ENCODE measurements around the gene SCARB2.

The SCARB2 gene

DNA sequence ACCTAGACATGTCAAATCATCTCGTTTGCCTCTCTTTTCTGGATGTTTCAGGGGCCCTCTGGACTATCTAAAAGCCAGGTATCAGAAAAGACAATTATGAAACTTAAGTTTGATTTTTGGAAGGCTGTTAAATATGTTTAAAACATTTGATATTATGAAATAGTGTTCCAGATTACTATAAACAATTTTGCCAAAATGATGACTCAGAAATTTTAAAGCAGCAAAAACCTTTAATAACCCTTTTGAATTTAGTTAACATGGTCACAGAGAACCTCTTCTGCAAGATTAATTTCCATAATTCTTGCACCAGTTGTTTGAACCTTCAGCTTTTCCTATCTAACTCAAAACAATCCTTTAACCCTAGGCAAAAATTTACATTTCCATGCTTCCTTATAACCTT lies 19.1 kb upstream of the SCARB2 start:
- TF ChIP-seq, protein P1, sequence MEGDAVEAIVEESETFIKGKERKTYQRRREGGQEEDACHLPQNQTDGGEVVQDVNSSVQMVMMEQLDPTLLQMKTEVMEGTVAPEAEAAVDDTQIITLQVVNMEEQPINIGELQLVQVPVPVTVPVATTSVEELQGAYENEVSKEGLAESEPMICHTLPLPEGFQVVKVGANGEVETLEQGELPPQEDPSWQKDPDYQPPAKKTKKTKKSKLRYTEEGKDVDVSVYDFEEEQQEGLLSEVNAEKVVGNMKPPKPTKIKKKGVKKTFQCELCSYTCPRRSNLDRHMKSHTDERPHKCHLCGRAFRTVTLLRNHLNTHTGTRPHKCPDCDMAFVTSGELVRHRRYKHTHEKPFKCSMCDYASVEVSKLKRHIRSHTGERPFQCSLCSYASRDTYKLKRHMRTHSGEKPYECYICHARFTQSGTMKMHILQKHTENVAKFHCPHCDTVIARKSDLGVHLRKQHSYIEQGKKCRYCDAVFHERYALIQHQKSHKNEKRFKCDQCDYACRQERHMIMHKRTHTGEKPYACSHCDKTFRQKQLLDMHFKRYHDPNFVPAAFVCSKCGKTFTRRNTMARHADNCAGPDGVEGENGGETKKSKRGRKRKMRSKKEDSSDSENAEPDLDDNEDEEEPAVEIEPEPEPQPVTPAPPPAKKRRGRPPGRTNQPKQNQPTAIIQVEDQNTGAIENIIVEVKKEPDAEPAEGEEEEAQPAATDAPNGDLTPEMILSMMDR (IDR thresholded peaks at IDR 0.05; ENCODE audit: low read depth, low read length): no peak
- no peak overlapping the region for H3K4me3 ChIP-seq (ENCODE audit: low read depth, low read length)

DNA sequence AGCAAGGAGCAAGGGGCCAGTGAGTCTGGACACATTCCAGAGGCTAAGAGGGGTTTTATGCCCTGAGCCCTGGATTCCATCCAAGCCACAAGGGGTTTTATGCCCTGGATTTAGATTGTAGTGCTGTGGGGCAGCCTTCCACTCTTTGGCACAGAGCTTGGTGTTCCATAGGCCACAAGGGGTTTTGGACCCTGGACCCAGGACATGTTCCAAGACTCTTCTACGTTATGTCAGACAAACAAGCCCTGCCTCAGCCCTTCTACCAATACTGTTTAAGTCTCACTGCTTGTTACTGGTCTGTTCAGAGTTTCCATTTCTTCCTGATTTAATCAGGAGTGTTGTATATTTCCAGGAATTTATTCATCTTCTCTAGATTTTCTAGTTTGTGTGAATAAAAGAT lies 12.8 kb upstream of the SCARB2 start:
- TF ChIP-seq, protein P1 (IDR thresholded peaks at IDR 0.05; ENCODE audit: low read depth, low read length): no peak
- no peak overlapping the region for H3K4me3 ChIP-seq (ENCODE audit: low read depth, low read length)

DNA sequence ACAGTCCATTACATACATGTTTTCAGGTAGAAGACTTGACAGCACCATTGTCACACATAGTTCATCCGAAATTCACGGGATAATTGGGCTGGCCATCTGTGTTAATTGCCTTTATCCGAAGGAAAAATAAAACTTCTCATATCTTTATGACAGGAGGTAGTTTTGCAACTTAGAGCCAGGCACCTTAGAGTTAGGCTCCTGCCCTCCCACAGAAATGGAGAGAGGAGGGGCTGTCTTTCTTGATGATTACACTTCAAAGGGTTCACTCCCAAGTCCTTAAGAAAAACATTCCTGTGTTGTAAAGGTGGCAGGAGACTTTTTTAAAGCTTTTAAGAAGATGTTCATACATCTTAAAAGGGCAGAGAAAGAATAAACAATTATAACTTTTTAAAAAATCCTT lies 10.5 kb upstream of the SCARB2 start:
- no peak overlapping the region for H3K4me3 ChIP-seq (ENCODE audit: low read depth, low read length)
- TF ChIP-seq, protein P1 (IDR thresholded peaks at IDR 0.05; ENCODE audit: low read depth, low read length): no peak

DNA sequence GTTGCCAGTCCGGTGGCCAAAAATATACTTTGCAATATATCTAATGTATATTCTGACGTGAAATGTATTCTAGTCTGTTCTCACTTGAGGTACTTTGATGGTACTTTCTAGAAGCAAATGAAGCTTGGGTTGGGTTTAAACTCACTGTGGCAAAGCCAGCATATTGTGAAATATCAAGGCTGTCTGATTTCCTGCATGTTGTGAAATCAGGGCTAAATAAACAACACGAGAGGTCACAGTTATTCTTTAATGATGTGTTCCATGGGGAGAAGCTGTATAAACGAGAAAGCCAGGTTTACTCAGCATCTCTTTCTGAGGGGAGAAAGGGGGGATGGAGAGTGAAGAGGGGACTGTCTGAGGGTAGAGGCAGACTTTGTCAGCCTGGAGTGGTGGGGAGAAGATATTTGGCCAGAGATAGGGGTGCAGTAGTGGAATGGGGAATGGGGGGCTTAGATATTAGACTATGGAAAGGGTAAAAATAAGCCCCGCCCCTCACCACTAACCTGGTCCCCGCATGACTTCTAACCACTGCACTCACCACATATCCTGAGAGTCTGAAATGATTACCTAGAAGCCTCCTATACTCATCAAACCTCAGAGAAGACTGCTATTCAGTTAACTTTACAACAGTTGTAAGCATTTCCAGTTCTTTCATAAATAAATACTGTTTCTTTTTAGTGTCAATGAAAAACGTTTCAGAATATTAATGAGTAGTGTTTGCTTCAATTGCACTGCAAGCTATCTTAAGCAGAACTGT lies 5.9 kb upstream of the SCARB2 start:
- no peak overlapping the region for H3K4me3 ChIP-seq (ENCODE audit: low read depth, low read length)
- TF ChIP-seq, protein P1 (IDR thresholded peaks at IDR 0.05; ENCODE audit: low read depth, low read length): no peak

DNA sequence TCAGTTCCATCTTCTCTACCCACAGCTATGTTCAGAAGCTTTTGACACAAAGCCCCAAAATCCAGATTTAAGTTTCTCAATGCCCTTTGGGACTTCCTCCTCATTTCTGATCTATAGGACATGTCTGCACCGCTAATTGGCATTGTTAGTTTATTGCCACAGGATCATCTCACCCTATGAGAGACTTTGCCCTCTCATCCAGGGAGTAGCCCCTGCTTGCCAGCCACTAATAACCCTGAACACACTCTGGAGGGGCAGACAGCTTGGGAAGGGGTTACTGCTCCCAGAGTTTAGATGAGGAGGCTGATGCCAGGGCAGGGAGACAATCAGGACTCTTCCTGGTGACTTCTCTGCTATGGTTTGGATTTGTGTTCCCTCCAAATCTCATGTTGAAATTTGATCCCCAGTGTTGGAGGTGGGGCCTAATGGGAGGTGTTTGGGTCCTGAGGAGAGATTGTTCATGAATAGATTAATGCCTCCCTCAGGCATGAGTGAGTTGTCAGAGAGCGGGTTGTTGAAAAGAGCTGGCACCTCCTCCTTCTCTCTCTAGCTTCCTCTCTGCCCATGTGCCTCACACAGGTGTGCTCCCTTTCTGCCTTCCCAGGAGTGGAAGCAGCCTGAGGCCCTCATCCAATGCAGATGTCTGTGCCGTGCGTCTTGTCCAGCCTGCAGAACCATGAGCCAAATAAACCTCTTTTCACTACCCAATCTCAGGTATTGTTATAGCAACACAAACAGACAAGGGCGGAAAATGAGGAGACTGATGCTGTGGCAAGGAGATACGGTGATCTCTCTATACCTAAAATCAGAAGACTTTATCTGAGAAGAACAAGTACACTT lies 3.6 kb upstream of the SCARB2 start:
- H3K4me3 ChIP-seq (ENCODE audit: low read depth, low read length): no peak overlapping the region
- TF ChIP-seq, protein P1 (IDR thresholded peaks at IDR 0.05; ENCODE audit: low read depth, low read length): no peak

DNA sequence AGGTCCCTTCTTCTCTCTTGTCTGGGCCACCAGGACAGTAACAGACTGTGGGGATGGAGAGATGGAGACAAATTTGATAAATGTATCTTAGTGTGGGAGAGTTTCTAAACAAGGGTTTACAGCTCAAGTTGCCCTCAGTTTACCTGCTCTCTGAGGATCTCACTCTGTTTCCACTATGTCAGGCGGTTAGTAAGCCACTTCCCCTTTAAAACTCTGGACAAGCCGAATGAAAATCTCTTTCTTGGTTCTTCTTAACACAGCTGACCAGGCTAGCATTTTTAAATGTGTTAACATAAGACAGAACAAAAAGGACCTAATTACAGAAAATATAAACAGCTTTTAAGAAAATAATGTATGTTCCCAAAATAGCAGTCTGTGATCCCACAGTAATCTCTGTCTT lies 2.9 kb upstream of the SCARB2 start:
- TF ChIP-seq, protein P1 (IDR thresholded peaks at IDR 0.05; ENCODE audit: low read depth, low read length): no peak
- no peak overlapping the region for H3K4me3 ChIP-seq (ENCODE audit: low read depth, low read length)

DNA sequence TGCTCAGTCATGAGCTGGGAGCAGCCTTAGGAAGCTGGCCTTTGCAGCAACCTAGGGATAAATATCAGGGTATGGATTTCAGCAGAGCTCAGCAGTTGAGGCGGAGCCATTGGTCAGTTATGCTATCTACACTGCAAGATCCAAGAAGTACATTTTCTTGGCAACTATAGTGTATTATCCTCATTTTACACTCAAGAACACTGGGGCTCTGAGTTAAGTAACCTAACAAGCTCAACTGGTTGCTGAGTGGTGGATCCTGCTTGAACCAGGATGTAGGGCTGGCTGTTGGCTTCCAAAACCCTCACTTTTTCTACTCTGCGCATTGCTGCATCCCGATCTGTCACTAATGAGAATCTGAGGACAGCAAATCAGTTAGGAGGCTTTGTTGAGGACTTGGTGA lies 1.5 kb upstream of the SCARB2 start:
- TF ChIP-seq, protein P1 (IDR thresholded peaks at IDR 0.05; ENCODE audit: low read depth, low read length): no peak
- no peak overlapping the region for H3K4me3 ChIP-seq (ENCODE audit: low read depth, low read length)

Data from WI38 (cell line).